H1 (cell line): ENCODE measurements around the gene TXNDC16. TPM values are rescaled to one million over a fixed set of nuclear protein-coding genes. Genes with fewer than 3 reads are reported as not detected.

Experiments
- ASH2L ChIP-seq: fragments of 200-600, 300-600 bp; sonication (generic); IDR thresholded peaks from one replicate; pipeline ENCODE4 v1.7.1; 2017; ENCODE audit warnings: low read length
- HDAC6 ChIP-seq: IDR thresholded peaks from one replicate; pipeline ENCODE4 v1.7.1; 2012; ENCODE audit warnings: low read depth, mild to moderate bottlenecking, inconsistent platforms, low read length, moderate library complexity
- JUN ChIP-seq: IDR thresholded peaks from 2 replicates; pipeline ENCODE4 v1.6.1; 2011; ENCODE audit warnings: low read depth, mild to moderate bottlenecking, improper control_type of control experiment, low read length
- NRF1 ChIP-seq: IDR thresholded peaks from 2 replicates; pipeline ENCODE4 v1.6.1; 2011; ENCODE audit warnings: mild to moderate bottlenecking, low read depth, low read length, improper control_type of control experiment
- POU5F1 ChIP-seq: IDR thresholded peaks from 2 replicates; pipeline ENCODE4 v1.6.1; 2011; ENCODE audit warnings: low read depth, mild to moderate bottlenecking, low read length, moderate library complexity
- RFX5 ChIP-seq: IDR thresholded peaks from 2 replicates; pipeline ENCODE4 v1.6.1; 2011; ENCODE audit warnings: low read depth, low read length, improper control_type of control experiment, borderline replicate concordance
- SIN3A ChIP-seq, 2 experiments: IDR thresholded peaks in 1 of 2; conservative IDR thresholded peaks in 1 of 2; 2 replicates each; pipeline ENCODE4 v1.6.1; 2011 to 2012; ENCODE audit warnings: low read length in 2 of 2, improper control_type of control experiment in 1 of 2, low read depth in 1 of 2, mild to moderate bottlenecking in 1 of 2
- SIX5 ChIP-seq: IDR thresholded peaks from 2 replicates; pipeline ENCODE4 v1.6.1; 2011; ENCODE audit warnings: mild to moderate bottlenecking, low read depth, low read length
- SRF ChIP-seq: IDR thresholded peaks from 2 replicates; pipeline ENCODE4 v1.6.1; 2011; ENCODE audit warnings: mild to moderate bottlenecking, low read depth, low read length, moderate library complexity
- polyA plus RNA-seq, 7 experiments: library from polyadenylated mRNA; depleted of rRNA in 3 of 7; stranded (reverse) in 5 of 7; unstranded in 2 of 7; fragments of >200 nt in 5 of 7; fragments of 200-250 nt in 2 of 7; gene quantifications; 1 replicate in 5 of 7; 2 replicates in 1 of 7; 4 replicates in 1 of 7; pipeline versions ENCODE4 v1.2.1 to v1.2.3, GENCODE V29; 2011 to 2013; ENCODE audit warnings: missing spikeins in 2 of 7, mixed read lengths in 2 of 7
- total RNA-seq: library from RNA; stranded (reverse); fragmentation: NEBNext Ultra II Directional; extraction: Animal tissue kit (Norgen Biotek cat#: 25700); gene quantifications from 2 replicates; pipeline ENCODE4 v1.2.1, GENCODE V29; 2021
- TF ChIP-seq, protein P1 (sequence below): fragments of 300-600 bp; sonication (generic); IDR thresholded peaks from 2 replicates; pipeline ENCODE4 v1.7.1; 2012; ENCODE audit warnings: low read length, moderate library complexity, mild to moderate bottlenecking, inconsistent platforms; ENCODE audit not compliant: insufficient replicate concordance

Gene TXNDC16
- total and polyA plus RNA-seq, 2 of the 8 experiments (the other 6 are each of a cell fraction or from before 2014, with no cell fraction given) = 6.7 to 14.3 TPM

DNA sequence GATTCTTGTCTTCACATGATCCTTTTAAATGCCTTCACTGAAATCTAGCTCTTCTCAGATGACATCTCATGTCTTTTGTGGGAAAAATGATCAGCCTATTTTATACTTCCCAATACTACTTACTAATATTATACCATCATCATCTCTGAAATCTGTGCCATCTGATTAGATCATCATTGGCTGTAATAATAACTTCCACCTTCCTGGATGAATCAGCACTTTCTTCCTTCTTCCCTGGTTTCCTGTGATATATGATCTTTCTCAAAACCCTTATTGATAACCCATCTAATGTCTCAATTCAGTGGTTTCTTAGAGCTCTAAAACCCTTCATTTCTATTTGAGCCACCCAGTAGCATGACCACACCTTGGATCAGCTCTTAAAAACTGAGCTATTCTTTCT lies 31.2 kb upstream of the TXNDC16 start (continued):
- TF ChIP-seq, protein P1, sequence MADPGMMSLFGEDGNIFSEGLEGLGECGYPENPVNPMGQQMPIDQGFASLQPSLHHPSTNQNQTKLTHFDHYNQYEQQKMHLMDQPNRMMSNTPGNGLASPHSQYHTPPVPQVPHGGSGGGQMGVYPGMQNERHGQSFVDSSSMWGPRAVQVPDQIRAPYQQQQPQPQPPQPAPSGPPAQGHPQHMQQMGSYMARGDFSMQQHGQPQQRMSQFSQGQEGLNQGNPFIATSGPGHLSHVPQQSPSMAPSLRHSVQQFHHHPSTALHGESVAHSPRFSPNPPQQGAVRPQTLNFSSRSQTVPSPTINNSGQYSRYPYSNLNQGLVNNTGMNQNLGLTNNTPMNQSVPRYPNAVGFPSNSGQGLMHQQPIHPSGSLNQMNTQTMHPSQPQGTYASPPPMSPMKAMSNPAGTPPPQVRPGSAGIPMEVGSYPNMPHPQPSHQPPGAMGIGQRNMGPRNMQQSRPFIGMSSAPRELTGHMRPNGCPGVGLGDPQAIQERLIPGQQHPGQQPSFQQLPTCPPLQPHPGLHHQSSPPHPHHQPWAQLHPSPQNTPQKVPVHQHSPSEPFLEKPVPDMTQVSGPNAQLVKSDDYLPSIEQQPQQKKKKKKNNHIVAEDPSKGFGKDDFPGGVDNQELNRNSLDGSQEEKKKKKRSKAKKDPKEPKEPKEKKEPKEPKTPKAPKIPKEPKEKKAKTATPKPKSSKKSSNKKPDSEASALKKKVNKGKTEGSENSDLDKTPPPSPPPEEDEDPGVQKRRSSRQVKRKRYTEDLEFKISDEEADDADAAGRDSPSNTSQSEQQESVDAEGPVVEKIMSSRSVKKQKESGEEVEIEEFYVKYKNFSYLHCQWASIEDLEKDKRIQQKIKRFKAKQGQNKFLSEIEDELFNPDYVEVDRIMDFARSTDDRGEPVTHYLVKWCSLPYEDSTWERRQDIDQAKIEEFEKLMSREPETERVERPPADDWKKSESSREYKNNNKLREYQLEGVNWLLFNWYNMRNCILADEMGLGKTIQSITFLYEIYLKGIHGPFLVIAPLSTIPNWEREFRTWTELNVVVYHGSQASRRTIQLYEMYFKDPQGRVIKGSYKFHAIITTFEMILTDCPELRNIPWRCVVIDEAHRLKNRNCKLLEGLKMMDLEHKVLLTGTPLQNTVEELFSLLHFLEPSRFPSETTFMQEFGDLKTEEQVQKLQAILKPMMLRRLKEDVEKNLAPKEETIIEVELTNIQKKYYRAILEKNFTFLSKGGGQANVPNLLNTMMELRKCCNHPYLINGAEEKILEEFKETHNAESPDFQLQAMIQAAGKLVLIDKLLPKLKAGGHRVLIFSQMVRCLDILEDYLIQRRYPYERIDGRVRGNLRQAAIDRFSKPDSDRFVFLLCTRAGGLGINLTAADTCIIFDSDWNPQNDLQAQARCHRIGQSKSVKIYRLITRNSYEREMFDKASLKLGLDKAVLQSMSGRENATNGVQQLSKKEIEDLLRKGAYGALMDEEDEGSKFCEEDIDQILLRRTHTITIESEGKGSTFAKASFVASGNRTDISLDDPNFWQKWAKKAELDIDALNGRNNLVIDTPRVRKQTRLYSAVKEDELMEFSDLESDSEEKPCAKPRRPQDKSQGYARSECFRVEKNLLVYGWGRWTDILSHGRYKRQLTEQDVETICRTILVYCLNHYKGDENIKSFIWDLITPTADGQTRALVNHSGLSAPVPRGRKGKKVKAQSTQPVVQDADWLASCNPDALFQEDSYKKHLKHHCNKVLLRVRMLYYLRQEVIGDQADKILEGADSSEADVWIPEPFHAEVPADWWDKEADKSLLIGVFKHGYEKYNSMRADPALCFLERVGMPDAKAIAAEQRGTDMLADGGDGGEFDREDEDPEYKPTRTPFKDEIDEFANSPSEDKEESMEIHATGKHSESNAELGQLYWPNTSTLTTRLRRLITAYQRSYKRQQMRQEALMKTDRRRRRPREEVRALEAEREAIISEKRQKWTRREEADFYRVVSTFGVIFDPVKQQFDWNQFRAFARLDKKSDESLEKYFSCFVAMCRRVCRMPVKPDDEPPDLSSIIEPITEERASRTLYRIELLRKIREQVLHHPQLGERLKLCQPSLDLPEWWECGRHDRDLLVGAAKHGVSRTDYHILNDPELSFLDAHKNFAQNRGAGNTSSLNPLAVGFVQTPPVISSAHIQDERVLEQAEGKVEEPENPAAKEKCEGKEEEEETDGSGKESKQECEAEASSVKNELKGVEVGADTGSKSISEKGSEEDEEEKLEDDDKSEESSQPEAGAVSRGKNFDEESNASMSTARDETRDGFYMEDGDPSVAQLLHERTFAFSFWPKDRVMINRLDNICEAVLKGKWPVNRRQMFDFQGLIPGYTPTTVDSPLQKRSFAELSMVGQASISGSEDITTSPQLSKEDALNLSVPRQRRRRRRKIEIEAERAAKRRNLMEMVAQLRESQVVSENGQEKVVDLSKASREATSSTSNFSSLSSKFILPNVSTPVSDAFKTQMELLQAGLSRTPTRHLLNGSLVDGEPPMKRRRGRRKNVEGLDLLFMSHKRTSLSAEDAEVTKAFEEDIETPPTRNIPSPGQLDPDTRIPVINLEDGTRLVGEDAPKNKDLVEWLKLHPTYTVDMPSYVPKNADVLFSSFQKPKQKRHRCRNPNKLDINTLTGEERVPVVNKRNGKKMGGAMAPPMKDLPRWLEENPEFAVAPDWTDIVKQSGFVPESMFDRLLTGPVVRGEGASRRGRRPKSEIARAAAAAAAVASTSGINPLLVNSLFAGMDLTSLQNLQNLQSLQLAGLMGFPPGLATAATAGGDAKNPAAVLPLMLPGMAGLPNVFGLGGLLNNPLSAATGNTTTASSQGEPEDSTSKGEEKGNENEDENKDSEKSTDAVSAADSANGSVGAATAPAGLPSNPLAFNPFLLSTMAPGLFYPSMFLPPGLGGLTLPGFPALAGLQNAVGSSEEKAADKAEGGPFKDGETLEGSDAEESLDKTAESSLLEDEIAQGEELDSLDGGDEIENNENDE = no peak
- TF ChIP-seq HDAC6 = no peak
- no peak for TF ChIP-seq SIN3A (conservative IDR thresholded peaks at IDR 0.05 in 1 of 2, IDR thresholded peaks at IDR 0.05 in 1 of 2; ENCODE audit: low read depth in 1 of 2, low read length in 2 of 2)
- TF ChIP-seq RFX5 = no peak
- no peak for TF ChIP-seq SIX5
- TF ChIP-seq POU5F1 = no peak
- TF ChIP-seq ASH2L = no peak
- TF ChIP-seq NRF1 = no peak
- no peak for TF ChIP-seq JUN
- no peak for TF ChIP-seq SRF
